Lung (tissue), 12 donors: ENCODE measurements around the gene PTGER1. TPM values are rescaled to one million over a fixed set of nuclear protein-coding genes. Genes with fewer than 3 reads are reported as not detected.

Experiments
- ATAC-seq: fragments of 200-7000 bp; cut with Tn5 transposase; one replicate; pipeline ENCODE4 v1.9.1; 2020; ENCODE audit warnings: moderate number of reproducible peaks; ENCODE audit not compliant: insufficient read depth, low FRiP score
- DNase-seq, 3 donors: peaks; one replicate each; pipeline ENCODE4 v3.0.0-alpha.2; 2013 to 2017
- H3K27ac ChIP-seq, 2 donors: one replicate each; pipeline ENCODE4 v1.5.1; 2013; ENCODE audit warnings: mild to moderate bottlenecking in 2 of 2, moderate library complexity in 2 of 2, control low read depth in 1 of 2, inconsistent platforms in 1 of 2, low read depth in 1 of 2, low read length in 1 of 2
- H3K27me3 ChIP-seq, 3 donors: one replicate each; pipeline ENCODE4 v1.5.1; 2013; ENCODE audit warnings: low read length in 2 of 3; ENCODE audit not compliant: control insufficient read depth in 3 of 3, insufficient read depth in 3 of 3
- H3K36me3 ChIP-seq, 4 donors: one replicate each; pipeline ENCODE4 v1.5.1; 2013; ENCODE audit warnings: low read length in 4 of 4, mild to moderate bottlenecking in 1 of 4, moderate library complexity in 1 of 4; ENCODE audit not compliant: control insufficient read depth in 4 of 4, insufficient read depth in 4 of 4
- H3K4me1 ChIP-seq, 5 donors: one replicate each; pipeline ENCODE4 v1.5.1; 2013; ENCODE audit warnings: low read length in 5 of 5, mild to moderate bottlenecking in 2 of 5, moderate library complexity in 1 of 5; ENCODE audit not compliant: control insufficient read depth in 5 of 5, insufficient read depth in 5 of 5
- H3K4me3 ChIP-seq: one replicate; pipeline ENCODE4 v1.5.1; 2013; ENCODE audit warnings: mild to moderate bottlenecking, control low read depth, moderate library complexity
- H3K9ac ChIP-seq, 2 donors: one replicate each; pipeline ENCODE4 v1.5.1; 2013; ENCODE audit warnings: low read length in 2 of 2, control low read depth in 1 of 2; ENCODE audit not compliant: insufficient read depth in 1 of 2
- H3K9me3 ChIP-seq, 4 donors: one replicate each; pipeline ENCODE4 v1.5.1; 2013; ENCODE audit warnings: low read length in 3 of 4, mild to moderate bottlenecking in 1 of 4, moderate library complexity in 1 of 4; ENCODE audit not compliant: control insufficient read depth in 4 of 4, insufficient read depth in 3 of 4
- CTCF ChIP-seq: IDR thresholded peaks from 2 replicates; pipeline ENCODE4 v1.5.1; 2012; ENCODE audit warnings: mild to moderate bottlenecking; ENCODE audit errors: control extremely low read depth, extremely low read depth
- WGBS, 2 donors: extraction: QIAGEN DNeasy Blood & Tissue Kit; methylation state at CpG; one replicate each; pipeline ENCODE4 v1.1.7; 2013; 5-methylcytosine and 5-hydroxymethylcytosine counted together
- polyA plus RNA-seq, 2 donors: library from polyadenylated mRNA; stranded (reverse); fragments of 200-250 nt; gene quantifications; one replicate each; pipeline ENCODE4 v1.2.1, GENCODE V29; 2013
- total RNA-seq, 2 donors: library from RNA; depleted of rRNA in 1 of 2; stranded (reverse); fragments of >200 nt in 1 of 2; gene quantifications; one replicate each; pipeline ENCODE4 v1.2.1, GENCODE V29; 2014 to 2021
- donor health status: control.
- donor health status: control.
- donor health status: Bipolar disorder and iron deficiency.
- donor health status: healthy.
- donor health status: DM: yes; HTN: yes; CAD: no.

PTGER1 gene
- total and polyA plus RNA-seq, 4 donors = 0.73 to 4.3 (median 1.7) TPM

DNA sequence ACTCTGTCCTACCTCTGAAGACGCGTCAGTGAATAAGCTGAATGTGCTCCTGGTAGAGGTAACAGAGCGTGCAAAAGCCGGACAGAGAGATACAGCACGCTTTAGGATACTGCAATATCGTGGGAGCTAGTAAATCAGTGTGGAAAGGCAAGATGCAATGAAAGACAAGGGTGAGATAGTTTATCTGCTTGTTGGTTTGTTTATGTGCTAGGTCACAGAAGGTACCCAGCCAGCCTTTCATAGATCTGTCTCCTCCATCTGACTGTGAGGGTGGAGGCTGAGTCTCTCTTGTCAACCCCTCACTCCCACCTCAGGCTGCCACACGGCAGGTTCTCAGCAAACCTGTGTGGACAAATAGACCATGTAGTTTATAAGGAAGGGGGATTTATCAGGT is 21.7 kb upstream of the PTGER1 start:
- H3K36me3 ChIP-seq = peaks cover 0 to 6% (median 3%) of the 10 kb centered on the region in 4 donors
- TF ChIP-seq CTCF = no peak
- no peaks in the 10 kb centered on the region for H3K9me3 ChIP-seq
- peak overlapping the region in 1 of 2 donors; percentile 91 for H3K27ac ChIP-seq
- no peak for ATAC-seq
- no peak overlapping the region for H3K4me3 ChIP-seq
- H3K27me3 ChIP-seq = no peaks in the 10 kb centered on the region
- WGBS, 2 donors = 53 to 75% methylated on average over 7 of the region's 7 CpGs
- H3K4me1 ChIP-seq = peaks cover 0 to 18% (median 9%) of the 10 kb centered on the region in 5 donors
- no peak for DNase-seq
- no peak overlapping the region for H3K9ac ChIP-seq

DNA sequence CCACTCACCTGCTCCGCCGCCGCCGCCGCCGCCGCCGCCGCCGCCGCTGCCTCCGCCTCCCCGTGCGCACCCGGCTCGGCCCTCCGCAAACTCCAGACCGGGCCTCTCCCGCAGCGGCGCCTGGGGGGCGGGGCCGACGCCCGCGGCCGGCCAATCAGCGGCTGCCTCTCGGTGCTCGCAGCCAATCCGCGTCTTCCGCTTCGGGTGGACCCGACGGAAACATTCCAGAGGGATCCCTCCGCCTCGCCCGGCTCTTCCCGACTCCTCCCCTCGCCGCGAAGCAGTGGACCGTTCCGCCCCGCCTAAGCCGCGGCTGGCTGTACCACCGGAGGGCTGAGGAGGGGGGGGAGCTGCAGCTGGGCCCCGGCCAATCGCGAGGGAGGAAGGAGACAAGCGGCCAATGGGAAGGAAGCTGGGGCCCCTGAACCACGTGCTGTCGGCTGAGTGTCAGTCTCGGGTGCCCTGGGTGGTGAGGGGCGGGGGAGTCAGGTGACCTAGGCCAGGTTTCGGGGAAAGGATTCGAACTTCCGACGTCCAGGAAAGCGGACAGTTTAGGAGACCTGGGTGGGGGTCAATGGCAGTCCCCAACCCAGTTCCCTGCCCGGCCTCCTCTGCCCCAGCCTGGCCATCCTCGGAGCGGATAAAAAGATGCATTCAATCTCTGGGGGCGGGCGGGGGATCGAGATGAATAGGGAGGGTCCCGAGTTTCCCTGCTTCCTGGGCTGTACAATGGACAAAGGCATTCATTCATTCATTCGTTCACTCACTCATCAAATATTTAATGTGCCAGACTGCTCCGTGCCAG is 21.1 kb upstream of the PTGER1 start, which contains the start of gene GIPC1:
Gene GIPC1, minus strand, starts transcription at position 99 of the 805 bp plus-strand sequence. CDS start 13,151 bp downstream, outside the sequence.
- no peaks in the 10 kb centered on the region for H3K27me3 ChIP-seq
- ATAC-seq (peak; percentile 94), DNase-seq (peak; percentile 99 to 100 (median 99))
- TF ChIP-seq CTCF = no peak
- no peaks in the 10 kb centered on the region for H3K9me3 ChIP-seq
- peak within 1 kb of the TSS; percentile 25 to 53 for H3K9ac ChIP-seq
- peaks cover 0 to 18% (median 9%) of the 10 kb centered on the region in 5 donors for H3K4me1 ChIP-seq
- 5 to 8% methylated on average over 44 to 63 of the region's 71 CpGs for WGBS, 2 donors
- peak within 1 kb of the TSS; percentile 61 for H3K4me3 ChIP-seq
- H3K36me3 ChIP-seq = peaks cover 0 to 9% (median 3%) of the 10 kb centered on the region in 4 donors
- peak within 1 kb of the TSS; percentile 64 to 91 for H3K27ac ChIP-seq

- H3K27ac ChIP-seq = peak overlapping the region; percentile 64 to 81
Measured at GRCh38 chr19:14495672-14496028, 20.5 kb upstream of the PTGER1 start.

More at GRCh38 chr19:14495672-14496028, 20.5 kb upstream of the PTGER1 start:
- WGBS, 2 donors = 0 to 2% methylated on average over 20 to 28 of the region's 28 CpGs
- DNase-seq = no peak
- peak overlapping the region; percentile 25 to 53 for H3K9ac ChIP-seq
- no peaks in the 10 kb centered on the region for H3K9me3 ChIP-seq
- H3K4me3 ChIP-seq = peak overlapping the region; percentile 61
- peaks cover 0 to 9% (median 3%) of the 10 kb centered on the region in 4 donors for H3K36me3 ChIP-seq
- H3K4me1 ChIP-seq = peaks cover 0 to 18% (median 9%) of the 10 kb centered on the region in 5 donors
- H3K27me3 ChIP-seq = no peaks in the 10 kb centered on the region
- no peak for TF ChIP-seq CTCF
- ATAC-seq = no peak
